ENCODE data around the gene PLEKHG1.

The PLEKHG1 gene

DNA sequence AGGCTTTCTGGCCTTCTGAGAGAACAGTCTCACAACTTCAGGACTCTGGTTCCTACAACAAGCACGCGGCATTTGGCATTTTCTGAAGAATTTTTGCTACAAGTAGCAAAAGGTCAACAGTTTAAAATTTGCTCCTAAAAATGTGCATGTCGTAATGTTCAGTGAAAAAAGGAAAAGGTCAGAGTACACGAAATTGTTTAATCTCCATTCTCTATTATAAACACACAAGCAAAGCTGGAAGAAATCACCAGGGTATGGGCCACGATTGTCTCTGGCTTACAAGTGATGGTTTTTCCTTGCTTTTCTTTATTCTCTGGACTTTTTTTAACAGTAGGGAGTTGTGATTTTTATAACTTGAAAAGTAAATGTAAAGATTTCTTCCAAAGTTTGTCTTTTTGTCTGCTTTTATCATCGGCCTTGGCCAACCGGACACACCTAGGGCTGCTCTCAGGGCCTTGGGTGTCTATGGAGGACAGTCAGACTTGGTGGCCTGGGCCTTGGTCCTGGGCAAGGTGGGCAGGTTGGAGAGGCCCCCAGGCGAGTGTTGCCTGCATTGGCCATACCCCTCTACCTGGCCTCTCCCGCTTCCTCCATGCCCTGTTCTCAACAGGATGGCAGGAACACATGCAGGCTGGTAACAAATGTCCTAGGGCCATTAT, 32.4 kb downstream of the PLEKHG1 start:
- Histone ChIP-seq H3K9ac (no peak overlapping the region), H3K27ac (no peak overlapping the region), H3K36me3 (ENCODE audit: control insufficient read depth, insufficient read depth, low read length) (no peaks in the 10 kb centered on the region), H3K4me3 (ENCODE audit: low read depth, low read length) (no peak overlapping the region), H2AFZ (no peak overlapping the region), H3K27me3 (ENCODE audit: control insufficient read depth, insufficient read depth, low read length) (no peaks in the 10 kb centered on the region), H3K79me2 (peaks cover 72% of the 10 kb centered on the region), H3K4me1 (peaks cover 41% of the 10 kb centered on the region), H3K4me2 (ENCODE audit: low read length) (no peak overlapping the region), H3K9me3 (ENCODE audit: control insufficient read depth, low read length) (no peaks in the 10 kb centered on the region)
- TF ChIP-seq, protein P1, sequence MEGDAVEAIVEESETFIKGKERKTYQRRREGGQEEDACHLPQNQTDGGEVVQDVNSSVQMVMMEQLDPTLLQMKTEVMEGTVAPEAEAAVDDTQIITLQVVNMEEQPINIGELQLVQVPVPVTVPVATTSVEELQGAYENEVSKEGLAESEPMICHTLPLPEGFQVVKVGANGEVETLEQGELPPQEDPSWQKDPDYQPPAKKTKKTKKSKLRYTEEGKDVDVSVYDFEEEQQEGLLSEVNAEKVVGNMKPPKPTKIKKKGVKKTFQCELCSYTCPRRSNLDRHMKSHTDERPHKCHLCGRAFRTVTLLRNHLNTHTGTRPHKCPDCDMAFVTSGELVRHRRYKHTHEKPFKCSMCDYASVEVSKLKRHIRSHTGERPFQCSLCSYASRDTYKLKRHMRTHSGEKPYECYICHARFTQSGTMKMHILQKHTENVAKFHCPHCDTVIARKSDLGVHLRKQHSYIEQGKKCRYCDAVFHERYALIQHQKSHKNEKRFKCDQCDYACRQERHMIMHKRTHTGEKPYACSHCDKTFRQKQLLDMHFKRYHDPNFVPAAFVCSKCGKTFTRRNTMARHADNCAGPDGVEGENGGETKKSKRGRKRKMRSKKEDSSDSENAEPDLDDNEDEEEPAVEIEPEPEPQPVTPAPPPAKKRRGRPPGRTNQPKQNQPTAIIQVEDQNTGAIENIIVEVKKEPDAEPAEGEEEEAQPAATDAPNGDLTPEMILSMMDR (IDR thresholded peaks at IDR 0.05): no peak

DNA sequence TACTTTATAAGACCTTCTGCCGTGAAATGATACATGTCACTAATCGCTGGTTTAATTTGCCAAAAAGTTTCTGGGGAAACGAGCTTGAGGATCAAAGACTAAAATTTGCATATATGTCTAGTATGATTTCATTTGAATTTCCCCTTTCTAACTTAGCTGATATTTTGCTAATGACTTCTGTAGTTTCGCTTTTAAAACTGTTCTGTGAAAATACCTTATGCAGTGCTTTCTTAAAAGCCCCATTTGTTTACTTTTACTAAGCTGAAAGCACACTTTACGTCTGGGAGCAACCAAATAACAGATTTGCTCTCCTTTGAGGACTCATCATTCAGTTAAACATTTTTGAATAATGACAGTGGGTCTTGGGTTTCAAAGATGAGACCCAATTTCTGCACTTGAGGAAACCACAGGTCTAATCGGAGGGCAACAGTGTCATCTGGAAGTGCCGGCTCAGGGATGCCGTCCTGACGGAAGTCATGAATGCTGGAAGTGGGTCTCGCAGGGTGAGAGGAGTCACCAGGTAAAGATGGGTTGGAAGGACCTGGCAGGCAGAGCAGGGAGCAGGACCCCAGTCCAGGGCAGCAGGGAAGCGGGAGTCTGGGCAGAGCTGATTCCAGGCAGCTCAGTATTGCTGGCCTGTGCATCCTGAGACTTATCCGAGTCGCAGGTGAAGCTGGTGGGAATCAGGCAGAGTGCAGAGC, 33.2 kb downstream of the PLEKHG1 start:
- Histone ChIP-seq H3K27ac (no peak overlapping the region), H3K79me2 (peaks cover 69% of the 10 kb centered on the region), H3K4me1 (peaks cover 32% of the 10 kb centered on the region), H3K9ac (no peak overlapping the region), H3K9me3 (ENCODE audit: control insufficient read depth, low read length) (no peaks in the 10 kb centered on the region), H3K4me2 (ENCODE audit: low read length) (no peak overlapping the region), H3K36me3 (ENCODE audit: control insufficient read depth, insufficient read depth, low read length) (no peaks in the 10 kb centered on the region), H3K4me3 (ENCODE audit: low read depth, low read length) (no peak overlapping the region), H2AFZ (no peak overlapping the region), H3K27me3 (ENCODE audit: control insufficient read depth, insufficient read depth, low read length) (no peaks in the 10 kb centered on the region)
- TF ChIP-seq, protein P1 (IDR thresholded peaks at IDR 0.05): no peak

DNA sequence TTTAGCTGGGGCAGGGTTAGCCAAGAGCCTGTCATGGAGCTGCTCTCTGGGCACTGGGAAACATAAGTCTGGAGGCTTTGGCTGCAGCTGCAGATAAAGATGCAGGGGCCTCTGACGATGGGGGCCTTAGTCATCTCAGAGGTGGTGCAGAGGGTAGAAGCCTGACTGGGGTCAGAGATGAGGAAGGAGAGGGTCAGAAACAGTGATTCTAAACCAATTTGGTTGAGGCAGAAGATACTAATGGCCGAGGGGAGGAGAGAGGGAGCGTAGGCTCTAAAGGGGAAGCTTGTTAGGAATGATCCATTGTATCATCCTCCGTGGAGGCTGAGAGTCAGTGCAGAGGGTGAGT, 33.8 kb downstream of the PLEKHG1 start:
- H3K4me1 ChIP-seq: peaks cover 35% of the 10 kb centered on the region
- no peak overlapping the region for H3K4me2 ChIP-seq (ENCODE audit: low read length)
- TF ChIP-seq, protein P1 (IDR thresholded peaks at IDR 0.05): no peak
- no peak overlapping the region for H3K9ac ChIP-seq
- no peaks in the 10 kb centered on the region for H3K36me3 ChIP-seq (ENCODE audit: control insufficient read depth, insufficient read depth, low read length)
- H2AFZ ChIP-seq: no peak overlapping the region
- no peaks in the 10 kb centered on the region for H3K27me3 ChIP-seq (ENCODE audit: control insufficient read depth, insufficient read depth, low read length)
- no peaks in the 10 kb centered on the region for H3K9me3 ChIP-seq (ENCODE audit: control insufficient read depth, low read length)
- H3K4me3 ChIP-seq (ENCODE audit: low read depth, low read length): no peak overlapping the region
- H3K27ac ChIP-seq: no peak overlapping the region
- peaks cover 72% of the 10 kb centered on the region for H3K79me2 ChIP-seq

DNA sequence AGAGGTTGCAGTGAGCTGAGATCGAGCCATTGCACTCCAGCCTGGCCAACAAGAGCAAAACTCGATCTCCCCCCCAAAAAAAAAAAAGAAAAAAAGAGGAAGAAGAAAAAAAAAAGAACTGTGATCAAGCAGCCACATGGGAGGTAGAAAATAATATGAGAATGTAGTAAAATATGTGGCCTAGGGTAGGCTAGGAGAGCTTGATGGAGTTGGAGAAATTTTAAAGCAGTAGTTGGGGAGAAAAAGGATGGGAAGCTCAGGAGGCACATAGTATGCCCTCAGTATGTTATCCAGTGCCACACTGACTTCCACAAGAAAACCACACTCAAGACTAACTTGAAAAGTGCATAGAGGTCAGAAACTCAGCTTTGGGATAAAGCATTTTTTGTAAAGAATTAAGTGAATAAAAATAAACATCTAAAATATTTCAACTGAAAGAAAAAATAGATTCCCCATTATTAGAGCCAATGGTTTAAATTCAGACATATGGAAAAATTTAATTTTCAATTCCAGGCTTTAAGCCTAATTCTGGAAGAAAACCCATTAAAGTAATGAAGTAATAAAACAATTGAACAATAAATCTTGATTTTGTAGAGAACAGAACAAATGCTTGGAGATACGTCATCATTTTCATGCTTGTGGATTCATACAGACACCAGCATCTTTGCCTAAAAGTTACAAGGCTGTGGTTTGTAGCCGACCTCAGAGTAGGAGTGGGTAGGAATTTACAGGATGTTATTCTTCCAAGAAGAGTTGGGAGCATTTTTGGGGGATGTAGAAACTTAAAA, 34.7 kb downstream of the PLEKHG1 start:
- H3K79me2 ChIP-seq: peaks cover 63% of the 10 kb centered on the region
- no peaks in the 10 kb centered on the region for H3K36me3 ChIP-seq (ENCODE audit: control insufficient read depth, insufficient read depth, low read length)
- no peak overlapping the region for H3K27ac ChIP-seq
- peaks cover 31% of the 10 kb centered on the region for H3K4me1 ChIP-seq
- H2AFZ ChIP-seq: no peak overlapping the region
- peak overlapping the region; percentile 13 for H3K4me2 ChIP-seq (ENCODE audit: low read length)
- H3K9ac ChIP-seq: no peak overlapping the region
- H3K27me3 ChIP-seq (ENCODE audit: control insufficient read depth, insufficient read depth, low read length): no peaks in the 10 kb centered on the region
- no peaks in the 10 kb centered on the region for H3K9me3 ChIP-seq (ENCODE audit: control insufficient read depth, low read length)
- TF ChIP-seq, protein P1 (IDR thresholded peaks at IDR 0.05): no peak
- no peak overlapping the region for H3K4me3 ChIP-seq (ENCODE audit: low read depth, low read length)
